ENCODE measurements around the gene GOT1.
A peak's percentile ranks its signal among the peaks of the same experiment; 100 is the strongest.

Gene GOT1

GRCh38 chr10:99430451-99431189 lies at the start of gene GOT1:
GOT1 (minus strand) TSS chr10:99430624; CDS start chr10:99430565, 59 bp downstream.
- peak; percentile 97 to 100 (median 100) for DNase-seq

GRCh38 chr10:99470327-99470726 lies 39.9 kb upstream of the GOT1 start:
- no peak for DNase-seq

GRCh38 chr10:99467236-99467999 lies 37.0 kb upstream of the GOT1 start:
- DNase-seq, result no peak

- DNase-seq, result no peak
Measured at GRCh38 chr10:99466632-99467223, 36.3 kb upstream of the GOT1 start.

- peak; percentile 19 to 38 (median 36) for DNase-seq
Measured at GRCh38 chr10:99461230-99461629, 30.8 kb upstream of the GOT1 start.

GRCh38 chr10:99460070-99460469 lies 29.6 kb upstream of the GOT1 start:
- no peak for DNase-seq

- DNase-seq, result no peak
Measured at GRCh38 chr10:99459217-99459616, 28.8 kb upstream of the GOT1 start.

- DNase-seq, result no peak
Measured at GRCh38 chr10:99457813-99458212, 27.4 kb upstream of the GOT1 start.

- no peak for DNase-seq
Measured at GRCh38 chr10:99456931-99457288, 26.5 kb upstream of the GOT1 start.

GRCh38 chr10:99456207-99456930 lies 25.9 kb upstream of the GOT1 start:
- DNase-seq, result no peak

GRCh38 chr10:99451981-99452380 lies 21.6 kb upstream of the GOT1 start:
- no peak for DNase-seq

- DNase-seq, result no peak
Measured at GRCh38 chr10:99451499-99451788, 21.0 kb upstream of the GOT1 start.

- no peak for DNase-seq
Measured at GRCh38 chr10:99450624-99451498, 20.4 kb upstream of the GOT1 start.

- DNase-seq, result no peak
Measured at GRCh38 chr10:99450156-99450555, 19.7 kb upstream of the GOT1 start.

GRCh38 chr10:99449023-99449422 lies 18.6 kb upstream of the GOT1 start:
- DNase-seq, result no peak

- no peak for DNase-seq
Measured at GRCh38 chr10:99444383-99445045, 14.1 kb upstream of the GOT1 start.

GRCh38 chr10:99443500-99443899 lies 13.1 kb upstream of the GOT1 start:
- DNase-seq, result no peak

- no peak for DNase-seq
Measured at GRCh38 chr10:99442394-99442793, 12.0 kb upstream of the GOT1 start.

- DNase-seq, result no peak
Measured at GRCh38 chr10:99438890-99439289, 8.5 kb upstream of the GOT1 start.

GRCh38 chr10:99435986-99436638 lies 5.7 kb upstream of the GOT1 start:
- peak; percentile 68 to 77 (median 76) for DNase-seq

GRCh38 chr10:99433378-99434020 lies 3.1 kb upstream of the GOT1 start:
- DNase-seq, result no peak

Data from suppressor macrophage treated with lipopolysaccharide for 1 hour (primary cell).